K562 (cell line): ENCODE data around the gene PIK3C2A.

Source experiments
- EP400 ChIP-seq: fragments of 450-650 bp; IDR thresholded peaks from 2 replicates; pipeline ENCODE4 v1.6.1; 2017; ENCODE audit warnings: antibody characterized with exemption, mild to moderate bottlenecking, moderate library complexity
- HNRNPK ChIP-seq: fragments of 200-400 bp; formaldehyde crosslinking; IDR thresholded peaks from one replicate; pipeline ENCODE4 v1.6.1; 2018; ENCODE audit warnings: mild to moderate bottlenecking, low read depth, low read length; ENCODE audit not compliant: poor library complexity, severe bottlenecking
- KLF16 ChIP-seq: IDR thresholded peaks from 2 replicates; pipeline ENCODE4 v1.6.1; 2016; ENCODE audit warnings: antibody characterized with exemption
- LCOR ChIP-seq: sonication (generic); formaldehyde crosslinking; IDR thresholded peaks from 2 replicates; pipeline ENCODE4 v1.8.0; 2022; ENCODE audit warnings: mild to moderate bottlenecking, missing genetic modification reagents
- MXI1 ChIP-seq: IDR thresholded peaks from 2 replicates; pipeline ENCODE4 v1.6.1; 2011; ENCODE audit warnings: low read depth, mild to moderate bottlenecking, improper control_type of control experiment, low read length
- POLR3G ChIP-seq: IDR thresholded peaks from 2 replicates; pipeline ENCODE4 v1.6.1; 2011; ENCODE audit not compliant: insufficient read length, insufficient replicate concordance; ENCODE audit errors: extremely low read depth
- ZBTB7A ChIP-seq: IDR thresholded peaks from 2 replicates; pipeline ENCODE4 v1.6.1; 2011; ENCODE audit warnings: low read depth, mild to moderate bottlenecking, low read length, moderate library complexity, borderline replicate concordance; ENCODE audit not compliant: control insufficient read depth
- TF ChIP-seq, protein P1 (sequence below), 3 experiments: IDR thresholded peaks in 2 of 3; conservative IDR thresholded peaks in 1 of 3; 2 replicates each; pipeline ENCODE4 v1.5.1; 2011 to 2012; ENCODE audit warnings: low read length in 3 of 3, mild to moderate bottlenecking in 3 of 3, control low read depth in 2 of 3, improper control_type of control experiment in 1 of 3, inconsistent platforms in 1 of 3, low read depth in 1 of 3, mixed read lengths in 1 of 3, moderate library complexity in 1 of 3; ENCODE audit not compliant: insufficient read depth in 2 of 3

DNA sequence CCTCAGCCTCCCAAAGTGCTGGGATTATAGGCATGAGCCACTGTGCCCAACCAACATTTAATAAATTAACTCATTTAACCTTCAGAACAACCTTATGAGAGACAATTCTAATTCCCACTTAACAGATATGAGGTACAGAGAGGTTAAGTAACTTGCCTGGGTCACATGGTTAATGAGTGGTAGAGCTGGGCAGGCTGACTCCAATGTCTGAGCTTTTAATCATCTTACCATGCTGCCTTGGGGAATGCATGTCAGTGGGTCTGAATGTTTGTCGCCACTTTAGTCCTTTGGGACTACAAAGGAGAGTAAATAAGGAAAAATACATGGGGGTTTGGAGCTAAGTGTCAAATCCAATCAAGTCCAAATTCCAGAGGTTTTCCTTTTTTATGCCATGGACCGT lies 11.2 kb upstream of the PIK3C2A start:
- TF ChIP-seq KLF16 (no peak), POLR3G (no peak), ZBTB7A (no peak), HNRNPK (no peak), EP400 (no peak), MXI1 (no peak), LCOR (no peak)
- TF ChIP-seq, protein P1, sequence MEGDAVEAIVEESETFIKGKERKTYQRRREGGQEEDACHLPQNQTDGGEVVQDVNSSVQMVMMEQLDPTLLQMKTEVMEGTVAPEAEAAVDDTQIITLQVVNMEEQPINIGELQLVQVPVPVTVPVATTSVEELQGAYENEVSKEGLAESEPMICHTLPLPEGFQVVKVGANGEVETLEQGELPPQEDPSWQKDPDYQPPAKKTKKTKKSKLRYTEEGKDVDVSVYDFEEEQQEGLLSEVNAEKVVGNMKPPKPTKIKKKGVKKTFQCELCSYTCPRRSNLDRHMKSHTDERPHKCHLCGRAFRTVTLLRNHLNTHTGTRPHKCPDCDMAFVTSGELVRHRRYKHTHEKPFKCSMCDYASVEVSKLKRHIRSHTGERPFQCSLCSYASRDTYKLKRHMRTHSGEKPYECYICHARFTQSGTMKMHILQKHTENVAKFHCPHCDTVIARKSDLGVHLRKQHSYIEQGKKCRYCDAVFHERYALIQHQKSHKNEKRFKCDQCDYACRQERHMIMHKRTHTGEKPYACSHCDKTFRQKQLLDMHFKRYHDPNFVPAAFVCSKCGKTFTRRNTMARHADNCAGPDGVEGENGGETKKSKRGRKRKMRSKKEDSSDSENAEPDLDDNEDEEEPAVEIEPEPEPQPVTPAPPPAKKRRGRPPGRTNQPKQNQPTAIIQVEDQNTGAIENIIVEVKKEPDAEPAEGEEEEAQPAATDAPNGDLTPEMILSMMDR (IDR thresholded peaks at IDR 0.05 in 2 of 3, conservative IDR thresholded peaks at IDR 0.05 in 1 of 3; ENCODE audit: insufficient read depth in 2 of 3, low read depth in 1 of 3, low read length in 3 of 3): no peak
